HG02571 (cell line): Measurements from ENCODE around the gene COG8.
A peak's percentile ranks its signal among the peaks of the same experiment; 100 is the strongest.

ENCODE experiments used
- ATAC-seq: cut with Tn5 transposase; IDR thresholded peaks from one replicate; pipeline ENCODE4 v1.9.1; 2021; ENCODE audit warnings: mild to moderate bottlenecking, moderate library complexity; ENCODE audit not compliant: unreplicated experiment

COG8 gene

DNA sequence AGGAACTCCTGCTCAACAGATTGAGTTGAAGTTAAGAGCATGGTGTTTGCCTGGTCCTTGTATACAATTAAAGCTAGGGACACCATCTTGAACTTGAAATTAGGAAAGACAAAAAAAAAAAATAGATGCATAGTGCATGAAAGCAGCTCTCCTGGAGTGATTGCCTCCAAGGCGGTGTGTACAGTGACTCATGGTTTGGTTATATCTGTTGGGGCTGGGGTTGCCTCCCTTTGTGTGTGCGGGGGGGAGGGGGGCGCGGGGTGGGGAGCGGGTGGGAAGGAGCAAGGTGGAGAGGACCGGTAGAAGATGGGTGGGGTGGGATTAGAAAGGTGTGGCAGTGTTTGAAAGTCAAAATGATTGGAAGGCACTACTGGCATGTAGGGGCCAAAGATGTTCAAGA is 8.9 kb upstream of the COG8 start:
- no peak for ATAC-seq

DNA sequence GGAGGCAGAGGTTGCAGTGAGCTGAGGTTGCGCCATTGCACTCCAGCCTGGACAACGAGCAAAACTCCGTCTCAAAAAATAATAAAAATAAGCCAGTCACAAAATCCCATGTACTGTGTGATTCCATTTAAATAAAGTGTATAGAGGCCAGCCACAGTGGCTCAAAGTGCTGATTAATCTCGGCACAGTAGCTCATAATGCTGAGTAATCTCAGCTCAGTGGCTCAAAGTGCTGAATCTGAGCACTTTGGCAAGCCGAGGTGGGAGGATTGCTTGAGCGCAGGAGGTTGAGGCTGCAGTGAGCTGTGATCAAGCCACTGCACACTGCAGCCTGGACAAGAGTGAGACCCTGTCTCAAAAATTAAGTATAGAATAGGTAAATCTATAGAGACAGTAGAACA is 7.3 kb upstream of the COG8 start:
- no peak for ATAC-seq

DNA sequence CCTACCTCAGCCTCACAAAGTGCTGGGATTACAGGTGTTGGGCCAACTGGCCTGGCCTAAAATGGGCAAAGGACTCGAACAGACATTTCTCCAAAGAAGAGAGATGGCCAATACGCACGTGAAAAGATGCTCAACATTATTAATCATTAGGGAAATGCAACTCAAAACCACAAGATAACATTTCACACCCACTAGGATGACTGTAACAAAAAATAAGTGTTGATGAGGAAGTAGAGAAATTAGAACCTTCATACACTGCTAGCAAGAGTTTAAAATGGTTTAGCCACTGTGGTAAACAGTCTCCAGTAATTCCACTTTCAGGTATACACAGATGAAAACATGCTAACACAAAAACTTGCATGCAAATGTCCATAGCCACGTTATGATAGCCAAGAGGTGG is 6.6 kb upstream of the COG8 start:
- ATAC-seq, result no peak

DNA sequence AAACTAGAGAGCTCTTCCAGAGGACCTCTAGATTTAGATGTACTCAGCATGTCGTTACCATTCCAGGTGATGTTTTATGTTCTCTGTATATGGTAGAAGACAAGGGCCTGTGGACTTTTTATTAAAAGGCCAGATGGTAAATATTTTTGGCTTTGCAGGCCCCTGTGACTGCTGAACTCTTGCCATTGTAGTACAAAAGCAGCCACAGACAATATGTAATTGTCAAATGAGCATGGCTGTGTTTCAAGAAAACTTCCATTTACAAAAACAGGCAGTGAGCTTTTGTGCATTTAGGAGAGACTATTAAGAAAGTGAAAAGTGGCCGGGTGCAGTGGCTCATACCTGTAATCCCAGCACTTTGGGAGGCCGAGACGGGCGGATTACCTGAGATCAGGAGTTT is 4.8 kb upstream of the COG8 start:
- no peak for ATAC-seq

DNA sequence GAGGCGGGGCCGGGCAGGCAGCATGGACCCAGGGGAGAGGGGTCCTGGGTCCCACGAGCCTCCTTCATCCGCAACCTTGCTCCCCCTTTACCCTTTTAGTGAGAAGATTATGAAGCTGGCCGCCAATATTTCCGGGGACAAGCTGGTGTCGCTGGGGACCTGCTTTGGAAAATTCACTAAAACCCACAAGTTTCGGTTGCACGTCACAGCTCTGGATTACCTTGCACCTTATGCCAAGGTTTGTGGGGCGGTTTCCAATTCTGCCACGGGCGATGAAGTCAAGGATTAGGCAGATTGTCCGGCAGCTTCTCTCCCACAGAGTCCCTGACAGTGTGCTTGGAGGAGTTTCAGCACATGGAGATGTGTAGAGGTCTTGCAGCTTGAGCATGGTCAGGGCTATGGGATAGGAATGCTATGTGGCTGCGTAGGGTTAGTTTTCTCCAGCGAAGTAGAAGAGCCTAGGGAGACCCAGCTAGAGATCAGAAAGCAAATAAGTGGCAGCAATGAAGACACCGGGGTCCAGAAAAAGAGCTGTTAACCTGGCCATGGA is 806 bp upstream of the COG8 start:
- no peak for ATAC-seq

DNA sequence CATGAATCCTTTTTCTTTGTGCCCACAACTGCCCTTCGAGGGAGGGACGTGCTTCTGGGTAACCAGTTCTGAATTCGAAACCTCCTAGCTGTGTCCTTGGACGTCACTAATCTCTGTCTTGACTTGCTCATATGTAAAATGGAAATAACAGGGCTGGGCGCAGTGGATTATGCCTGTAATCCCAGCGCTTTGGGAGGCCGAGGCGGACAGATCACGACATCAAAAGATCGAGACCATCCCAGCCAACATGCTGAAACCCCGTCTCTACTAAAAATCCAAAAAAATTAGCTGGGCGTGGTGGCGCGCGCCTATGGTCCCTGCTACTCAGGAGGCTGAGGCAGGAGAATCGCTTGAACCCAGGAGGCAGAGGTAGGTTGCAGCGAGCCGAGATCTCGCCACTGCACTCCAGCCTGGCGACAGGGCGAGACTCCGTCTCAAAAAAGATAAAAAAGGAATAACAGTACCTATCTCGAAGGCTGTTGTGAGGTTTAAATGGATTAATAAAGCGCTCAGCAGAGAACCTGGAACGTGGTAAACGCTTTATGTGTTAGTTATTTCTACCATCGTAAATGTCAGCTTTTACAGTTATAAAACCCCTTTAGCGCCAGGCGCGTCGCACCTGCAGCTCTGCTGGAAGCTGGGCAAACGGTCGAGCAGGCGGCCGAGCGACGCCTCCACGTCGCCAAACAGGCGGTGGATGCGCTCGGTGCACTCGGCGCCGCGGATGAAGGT is 641 bp downstream of the COG8 start:
- ATAC-seq, result no peak

DNA sequence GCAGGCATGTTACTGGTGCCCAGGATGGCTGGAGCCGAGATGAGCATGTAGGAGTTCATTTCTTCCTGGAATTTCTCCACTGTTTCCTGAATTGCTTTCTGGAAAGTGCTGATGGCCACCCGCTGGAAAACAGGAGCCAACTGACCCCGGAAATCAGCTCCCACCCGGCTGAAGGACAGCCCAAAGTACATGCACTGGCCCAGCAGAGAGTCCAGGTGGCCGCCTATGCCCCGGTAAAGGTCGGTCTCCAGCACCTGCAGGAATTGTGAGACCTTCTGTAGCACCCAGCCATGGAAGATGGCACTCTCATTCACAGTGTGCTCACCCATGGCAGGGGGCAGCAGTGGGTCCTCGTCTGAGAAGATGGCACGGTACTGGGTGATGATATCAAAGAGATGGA is 4.7 kb downstream of the COG8 start:
- no peak for ATAC-seq

DNA sequence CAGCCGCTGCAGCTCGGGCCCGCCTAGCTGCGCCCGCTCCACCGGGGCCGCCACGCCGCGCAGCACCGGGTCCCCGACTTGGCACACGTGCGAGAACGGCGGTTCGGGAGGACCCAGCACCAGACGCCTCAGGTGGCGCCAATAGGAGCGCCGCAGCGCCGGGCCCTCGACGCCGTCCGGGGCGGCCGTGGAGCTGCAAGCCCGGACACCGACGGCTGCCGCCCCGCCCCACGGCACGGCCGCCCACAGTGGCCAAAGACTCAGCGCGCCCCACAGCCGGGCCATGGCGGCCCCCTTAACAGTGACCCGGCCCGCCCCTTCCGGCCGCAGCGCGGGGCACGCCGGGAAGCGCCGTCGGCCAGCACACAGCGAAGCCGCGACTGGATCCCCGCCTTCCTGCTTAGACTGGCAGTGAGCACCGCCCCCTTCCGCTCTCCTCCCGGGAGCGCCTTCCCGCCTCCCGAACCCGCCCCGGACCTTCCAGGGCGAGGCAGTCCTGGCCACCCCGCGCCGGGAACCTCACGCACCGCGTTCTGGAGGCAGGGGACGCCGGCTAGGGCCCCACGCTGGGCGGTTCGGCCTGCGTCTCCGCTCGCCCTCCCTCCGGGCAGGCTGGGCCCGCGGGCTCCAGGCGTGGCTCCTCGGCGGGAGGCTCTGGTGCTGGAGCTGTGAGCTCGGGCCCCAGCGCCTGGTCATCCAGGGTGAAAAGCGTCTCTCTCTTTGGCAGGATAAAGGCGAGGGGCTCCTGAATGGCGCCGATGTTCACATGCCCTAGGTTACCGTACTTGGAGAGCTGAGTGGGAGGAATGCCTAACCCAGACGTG is 8.9 kb downstream of the COG8 start, which contains the start of gene PDF:
Gene PDF (minus strand): TSS at position 303 of the 824 bp plus-strand sequence. CDS start 18 bp downstream, at position 285.
- peak; percentile 94 for ATAC-seq

DNA sequence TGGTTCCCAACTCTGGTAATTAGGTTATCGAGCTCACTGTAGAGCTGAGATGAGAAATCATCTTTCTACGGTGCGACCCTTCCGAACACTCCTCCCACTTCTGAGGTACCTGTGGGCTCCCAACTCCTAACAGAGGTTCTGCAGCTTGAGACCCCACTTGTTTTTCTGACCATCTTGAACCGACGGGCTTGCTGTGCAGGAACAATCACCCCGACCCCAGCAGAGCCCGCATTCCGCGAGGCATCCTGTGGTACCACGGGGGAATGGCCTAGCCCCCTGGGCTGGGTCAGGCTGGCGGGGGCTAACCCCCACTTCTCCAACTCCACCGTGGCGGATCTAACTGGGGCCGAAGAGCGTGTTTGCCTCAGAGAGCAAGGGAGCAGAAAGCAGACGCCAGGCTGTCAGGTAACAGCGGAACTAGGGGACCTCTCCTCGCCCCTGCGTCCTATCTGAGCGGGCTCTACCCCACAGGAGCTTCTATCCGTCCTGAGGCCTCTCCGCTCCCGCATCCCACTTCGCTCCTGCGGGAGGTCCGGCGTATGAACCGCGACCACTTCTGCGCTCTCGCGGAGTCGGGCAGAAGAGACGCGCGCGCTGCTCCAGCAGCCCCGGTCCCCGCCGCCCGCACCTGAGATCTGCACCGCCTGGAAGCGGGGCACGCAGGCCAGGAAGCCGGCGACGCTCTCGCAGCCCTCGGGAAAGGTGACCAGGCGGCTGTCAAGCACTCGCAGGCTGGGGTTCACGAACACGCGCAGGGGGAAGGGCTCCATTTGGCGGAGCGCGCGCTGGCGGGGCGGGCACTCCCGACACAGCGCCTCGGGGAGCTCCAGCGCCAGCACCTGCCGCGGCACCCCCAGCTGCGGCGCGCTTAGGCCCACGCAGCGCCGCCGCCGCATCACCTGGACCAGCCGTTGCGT is 9.7 kb downstream of the COG8 start:
- ATAC-seq, result peak; percentile 35

DNA sequence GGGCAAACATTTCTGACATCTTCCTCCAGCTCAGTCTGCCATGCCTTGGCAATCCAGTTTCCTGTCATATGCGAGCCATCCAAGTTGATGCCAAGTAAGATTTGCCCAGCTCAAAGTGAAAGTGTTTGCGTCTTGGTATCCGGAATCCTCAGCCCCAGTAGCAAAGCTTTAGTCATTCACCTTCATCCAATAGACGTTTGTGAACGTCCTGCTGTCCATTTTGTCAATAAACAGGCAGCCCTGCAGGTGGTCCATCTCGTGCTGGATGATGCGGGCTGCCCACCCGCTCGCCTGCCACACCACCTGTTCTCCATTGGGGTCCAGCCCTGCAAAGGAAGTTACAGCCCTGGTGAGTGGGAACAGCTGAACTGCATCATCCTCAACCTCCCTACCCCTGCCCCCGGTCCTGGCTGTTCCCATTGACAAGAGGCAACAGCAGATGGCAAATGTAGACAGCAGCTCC is 10.5 kb downstream of the COG8 start:
- no peak for ATAC-seq

DNA sequence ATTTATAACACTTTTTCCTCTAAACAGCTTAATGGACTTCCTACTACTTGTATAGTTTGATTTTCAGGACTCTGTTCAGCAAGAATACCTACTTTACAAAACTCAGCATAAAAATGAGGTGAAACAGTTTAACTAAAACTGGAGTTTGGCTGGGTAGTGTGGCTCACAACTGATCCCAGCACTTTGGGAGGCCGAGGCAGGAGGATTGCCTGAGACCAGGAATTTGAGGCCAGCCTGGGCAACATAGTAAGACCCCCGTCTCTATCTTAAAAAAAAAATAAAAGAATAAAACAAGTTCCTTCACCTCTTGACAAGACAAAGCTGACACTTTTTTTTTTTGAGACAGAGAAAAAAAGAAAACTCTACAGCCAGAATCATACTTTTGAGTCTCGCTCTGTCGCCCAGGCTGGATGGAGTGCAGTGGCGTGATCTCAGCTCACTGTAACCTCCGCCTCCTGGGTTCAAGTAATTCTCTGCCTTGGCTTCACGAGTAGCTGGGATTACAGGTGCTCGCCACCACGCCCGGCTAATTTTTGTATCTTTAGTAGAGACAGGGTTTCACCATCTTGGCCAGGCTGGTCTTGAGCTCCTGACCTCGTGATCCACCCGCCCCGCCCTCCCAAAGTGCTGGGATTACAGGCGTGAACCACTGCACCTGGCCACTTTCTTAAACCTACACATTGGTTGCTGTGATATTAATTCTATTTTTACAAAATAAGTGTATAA is 11.6 kb downstream of the COG8 start:
- ATAC-seq, result no peak

DNA sequence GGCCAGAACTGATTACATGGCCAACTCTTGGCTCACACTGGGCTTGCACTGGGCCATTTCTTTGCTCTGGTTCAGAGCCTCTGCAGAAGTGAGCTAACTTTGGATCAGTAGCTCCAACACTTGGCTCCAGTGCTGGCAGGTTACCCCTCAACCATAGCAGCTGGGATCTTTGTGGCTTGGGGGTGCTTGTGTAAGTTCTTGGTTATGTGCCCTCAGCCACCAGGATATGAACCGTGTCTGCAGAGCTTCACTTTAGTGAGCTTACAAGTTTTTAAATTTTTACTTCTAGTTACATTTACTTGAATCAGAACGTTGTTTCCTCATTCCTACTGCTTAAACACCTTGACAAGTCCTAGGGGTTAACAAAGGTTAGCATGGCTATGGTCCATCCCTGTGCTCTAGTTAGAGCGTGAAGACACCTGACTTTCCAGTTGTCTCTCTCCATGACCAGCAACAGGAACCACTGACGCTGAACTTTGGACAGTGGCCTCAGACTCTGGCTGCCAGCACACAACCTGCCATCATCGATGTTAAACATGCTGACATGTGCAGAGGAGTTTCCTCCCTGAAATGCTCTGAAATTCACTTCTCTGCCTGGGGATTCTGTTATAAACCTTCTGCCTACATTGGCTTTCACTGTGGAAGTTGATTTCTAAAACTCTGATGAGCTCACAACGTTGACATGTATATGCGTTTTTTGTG is 13.0 kb downstream of the COG8 start:
- ATAC-seq, result no peak

DNA sequence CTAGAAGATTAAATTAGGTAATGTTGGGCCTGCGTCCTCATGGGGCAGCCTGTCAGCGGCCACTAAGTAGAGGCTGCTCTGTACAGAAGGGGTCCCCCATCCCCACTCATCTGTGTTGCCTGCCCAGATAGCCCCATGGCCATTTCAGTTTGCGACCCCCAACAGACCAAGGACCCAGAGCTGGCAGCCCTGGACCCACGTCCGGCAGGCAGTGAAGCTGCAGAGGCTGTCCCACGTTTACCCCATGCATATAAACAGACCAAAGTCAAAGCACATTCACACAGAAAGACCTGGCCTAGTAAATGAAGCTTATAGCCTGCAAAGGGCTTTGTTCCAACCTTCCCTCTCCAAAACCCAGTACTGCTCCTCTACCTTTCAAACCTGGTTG is 13.6 kb downstream of the COG8 start:
- no peak for ATAC-seq

DNA sequence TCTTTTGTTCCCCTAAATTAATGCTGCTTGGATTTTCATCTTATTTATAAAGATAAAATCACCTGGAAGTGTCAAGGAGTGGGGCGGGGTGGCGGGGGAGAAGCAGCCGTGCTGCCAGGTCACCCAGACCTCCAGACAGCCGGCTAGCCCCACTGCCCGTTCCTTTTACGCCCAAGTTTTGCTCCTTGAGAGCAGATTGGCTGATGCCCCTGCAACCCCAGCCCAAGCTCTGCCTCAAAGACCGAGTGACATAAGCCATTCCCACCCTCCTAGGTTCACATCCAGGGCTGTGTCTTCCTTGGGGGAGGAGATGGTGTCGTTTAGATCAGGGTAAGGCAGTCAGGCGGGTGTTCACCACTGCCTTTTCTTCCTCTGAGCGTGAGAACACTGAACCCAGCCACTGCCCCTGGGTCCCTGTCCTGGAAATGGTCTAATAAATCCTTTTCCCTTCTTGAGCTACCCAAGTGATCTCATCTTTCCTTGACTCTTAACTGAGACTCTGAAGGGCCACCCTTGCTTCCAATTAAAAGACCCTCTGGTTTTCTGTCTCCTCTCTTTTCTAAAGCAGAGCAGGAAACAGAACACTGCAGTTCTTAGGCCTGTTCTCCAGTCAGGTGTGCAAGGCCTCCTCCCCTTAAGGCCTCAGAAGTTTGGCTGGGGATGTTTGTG is 14.6 kb downstream of the COG8 start:
- no peak for ATAC-seq

DNA sequence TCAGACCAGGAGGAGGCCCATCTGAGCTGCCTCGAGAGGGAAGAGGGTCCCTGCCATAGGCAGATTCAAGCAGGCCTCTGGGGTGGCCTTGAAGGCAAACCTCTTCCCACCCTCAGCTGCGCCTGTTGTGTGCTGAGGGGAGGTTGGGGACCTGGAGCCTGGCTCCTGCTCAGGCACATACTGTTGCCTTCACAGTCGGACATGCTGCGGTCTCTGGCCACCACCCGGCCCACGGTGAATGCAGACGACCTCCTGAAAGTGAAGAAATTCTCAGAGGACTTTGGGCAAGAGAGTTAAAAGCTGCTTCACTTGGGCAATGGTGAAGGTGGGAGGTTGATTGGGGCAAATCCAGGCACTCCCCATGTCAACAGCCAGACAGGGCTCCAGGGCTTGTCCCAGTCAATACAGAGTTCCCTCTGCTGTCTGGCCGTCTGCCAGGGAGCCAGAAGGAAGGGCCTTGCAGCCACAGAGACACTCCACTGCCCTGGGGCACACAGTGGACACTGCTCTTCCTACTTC is 15.3 kb downstream of the COG8 start:
- ATAC-seq, result no peak

DNA sequence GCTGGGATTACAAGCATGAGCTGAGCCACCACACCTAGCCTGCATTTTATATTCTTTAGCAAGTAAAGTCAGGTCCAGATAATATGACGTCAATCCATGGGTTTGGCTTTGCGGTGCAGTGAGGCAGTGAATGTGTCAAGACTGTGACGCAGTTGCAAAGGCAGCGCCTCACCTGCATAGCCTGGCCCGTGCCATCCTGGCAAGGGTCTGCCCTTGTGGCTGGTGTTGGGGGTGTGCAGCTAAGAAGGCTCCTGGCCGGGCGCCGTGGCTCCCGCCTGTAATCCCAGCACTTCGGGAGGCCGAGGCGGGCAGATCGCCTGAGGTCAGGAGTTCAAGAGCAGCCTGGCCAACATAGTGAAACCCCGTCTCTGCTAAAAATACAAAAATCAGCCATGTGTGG is 15.9 kb downstream of the COG8 start:
- ATAC-seq, result no peak

DNA sequence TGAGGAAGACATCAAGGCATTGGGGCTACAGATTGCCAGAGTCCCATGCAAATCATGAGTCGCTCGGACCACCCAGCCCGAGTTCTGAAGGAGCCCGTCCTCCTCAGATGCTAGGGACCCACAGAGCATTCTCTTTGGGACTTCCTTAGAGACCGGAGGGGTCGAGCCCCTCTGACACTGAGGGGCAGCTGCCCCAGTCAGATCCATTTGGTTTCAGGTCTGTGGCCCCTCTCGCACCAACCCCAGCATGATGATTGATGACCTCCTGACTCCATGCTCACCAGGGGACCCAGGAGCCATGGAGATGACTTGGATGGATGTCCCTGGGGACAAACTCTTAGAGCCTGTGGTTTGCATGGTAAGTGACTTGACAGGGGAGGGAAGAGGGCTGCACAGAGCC is 17.0 kb downstream of the COG8 start:
- ATAC-seq, result no peak

DNA sequence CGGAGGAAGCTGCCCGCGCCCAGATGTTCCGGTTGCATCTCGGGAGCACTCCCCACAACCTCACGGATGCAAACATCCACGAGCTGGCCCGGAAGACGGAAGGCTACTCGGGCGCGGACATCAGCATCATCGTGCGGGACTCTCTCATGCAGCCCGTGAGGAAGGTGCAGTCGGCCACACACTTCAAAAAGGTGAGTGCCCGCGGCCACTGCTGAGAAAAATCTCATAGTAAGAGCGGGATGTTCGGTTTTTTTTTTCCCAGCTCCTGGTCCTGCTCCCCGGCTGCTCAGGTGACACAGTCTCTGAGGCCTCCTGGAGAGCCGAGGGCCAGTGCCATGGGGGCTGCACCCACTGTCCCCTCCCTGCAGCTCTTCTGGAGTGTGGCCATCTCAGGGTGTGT is 18.3 kb downstream of the COG8 start:
- no peak for ATAC-seq

DNA sequence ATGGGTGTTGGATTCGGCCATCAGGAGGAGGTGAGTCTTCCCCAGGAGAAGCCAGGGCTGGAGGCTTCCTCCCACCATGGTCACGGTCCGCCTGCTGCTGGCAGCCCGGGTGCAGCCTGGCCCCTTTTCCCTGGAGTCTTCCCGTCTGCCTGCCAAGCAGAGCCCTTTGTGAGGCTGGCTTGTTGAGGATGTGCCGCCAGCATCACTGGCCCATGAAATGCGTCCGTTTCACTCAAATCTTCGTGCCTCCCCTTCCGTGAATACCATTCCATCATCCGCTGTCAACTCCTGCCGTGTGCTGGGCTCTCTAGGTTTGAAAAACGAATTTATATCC is 18.7 kb downstream of the COG8 start:
- no peak for ATAC-seq
